Measurements from ENCODE around the gene SMARCC1. TPM values are rescaled to one million over a fixed set of nuclear protein-coding genes. Genes with fewer than 3 reads are reported as not detected.

SMARCC1 gene
- total RNA-seq, 1 experiment from 2014 or later: 130 TPM

DNA sequence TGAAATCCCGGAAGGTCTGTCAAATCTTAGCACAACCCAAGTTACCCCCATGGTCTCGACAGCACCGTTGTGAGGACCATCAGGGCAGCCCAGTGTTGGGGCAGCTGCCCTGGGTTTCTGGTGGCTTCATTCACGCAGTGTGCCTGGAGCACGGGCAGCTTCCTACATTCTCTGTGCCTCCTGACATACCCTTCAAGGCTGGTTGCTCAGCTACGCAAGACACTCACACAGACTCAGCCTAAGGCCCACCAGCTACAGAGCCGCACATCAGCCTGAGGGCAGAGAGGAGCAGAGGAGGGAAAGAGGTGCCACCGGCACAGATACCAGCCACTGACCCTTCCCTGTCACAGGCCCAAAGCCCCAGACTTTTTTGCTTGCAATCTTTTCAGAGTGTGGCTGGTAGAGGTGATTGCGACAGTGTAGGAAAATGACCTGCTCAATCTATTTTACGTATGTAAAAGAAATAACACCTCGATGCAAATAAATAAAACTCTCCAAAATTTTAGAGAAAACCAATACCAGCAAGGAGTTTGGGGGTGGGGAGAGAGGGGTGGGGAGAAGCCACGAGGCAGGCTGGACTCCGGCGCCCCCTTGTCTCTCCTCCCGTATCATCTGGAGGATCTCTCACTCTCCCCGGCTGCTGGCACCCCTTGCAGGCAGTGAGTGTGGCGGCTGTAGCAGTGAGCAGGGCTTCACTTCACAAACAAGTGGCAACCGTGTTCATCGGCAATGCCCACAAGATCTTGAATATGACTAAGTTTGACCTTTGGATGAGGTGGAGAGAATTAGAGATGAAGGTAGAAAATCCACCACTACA, 215.8 kb downstream of the SMARCC1 start:
- no peaks in the 10 kb centered on the region for H3K36me3 ChIP-seq (ENCODE audit: low read depth)
- no peak overlapping the region for H3K4me2 ChIP-seq
- BruUV-seq (replicated peaks): no TSS peak
- H4K20me1 ChIP-seq (ENCODE audit: insufficient read depth): no peaks in the 10 kb centered on the region
- no peak for TF ChIP-seq EZH2 (IDR thresholded peaks at IDR 0.05; ENCODE audit: low read depth)
- TF ChIP-seq, protein P1, sequence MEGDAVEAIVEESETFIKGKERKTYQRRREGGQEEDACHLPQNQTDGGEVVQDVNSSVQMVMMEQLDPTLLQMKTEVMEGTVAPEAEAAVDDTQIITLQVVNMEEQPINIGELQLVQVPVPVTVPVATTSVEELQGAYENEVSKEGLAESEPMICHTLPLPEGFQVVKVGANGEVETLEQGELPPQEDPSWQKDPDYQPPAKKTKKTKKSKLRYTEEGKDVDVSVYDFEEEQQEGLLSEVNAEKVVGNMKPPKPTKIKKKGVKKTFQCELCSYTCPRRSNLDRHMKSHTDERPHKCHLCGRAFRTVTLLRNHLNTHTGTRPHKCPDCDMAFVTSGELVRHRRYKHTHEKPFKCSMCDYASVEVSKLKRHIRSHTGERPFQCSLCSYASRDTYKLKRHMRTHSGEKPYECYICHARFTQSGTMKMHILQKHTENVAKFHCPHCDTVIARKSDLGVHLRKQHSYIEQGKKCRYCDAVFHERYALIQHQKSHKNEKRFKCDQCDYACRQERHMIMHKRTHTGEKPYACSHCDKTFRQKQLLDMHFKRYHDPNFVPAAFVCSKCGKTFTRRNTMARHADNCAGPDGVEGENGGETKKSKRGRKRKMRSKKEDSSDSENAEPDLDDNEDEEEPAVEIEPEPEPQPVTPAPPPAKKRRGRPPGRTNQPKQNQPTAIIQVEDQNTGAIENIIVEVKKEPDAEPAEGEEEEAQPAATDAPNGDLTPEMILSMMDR (conservative IDR thresholded peaks at IDR 0.05): no peak
- no peak overlapping the region for H3K27ac ChIP-seq
- intact Hi-C loops (cut with micrococcal nuclease; ENCODE audit: unreplicated experiment): no loop called here
- ChIA-PET CTCF (no interaction called here), POLR2A (ENCODE audit: unreplicated experiment) (no interaction called here)
- H3K9me2 ChIP-seq (ENCODE audit: insufficient read depth): no peaks in the 10 kb centered on the region
- H2AFZ ChIP-seq: no peak overlapping the region
- no peaks in the 10 kb centered on the region for H3F3A ChIP-seq (ENCODE audit: insufficient read depth, low read depth)
- H3K4me3 ChIP-seq: no peak overlapping the region
- H3K9me3 ChIP-seq (ENCODE audit: insufficient read depth, low read depth): no peaks in the 10 kb centered on the region
- no peaks in the 10 kb centered on the region for H3K79me2 ChIP-seq (ENCODE audit: low read depth)
- no peak for DNase-seq
- H3K4me1 ChIP-seq (replicated peaks; ENCODE audit: insufficient read depth): no peaks in the 10 kb centered on the region
- H3K27me3 ChIP-seq (ENCODE audit: insufficient read depth, low read depth): no peaks in the 10 kb centered on the region

DNA sequence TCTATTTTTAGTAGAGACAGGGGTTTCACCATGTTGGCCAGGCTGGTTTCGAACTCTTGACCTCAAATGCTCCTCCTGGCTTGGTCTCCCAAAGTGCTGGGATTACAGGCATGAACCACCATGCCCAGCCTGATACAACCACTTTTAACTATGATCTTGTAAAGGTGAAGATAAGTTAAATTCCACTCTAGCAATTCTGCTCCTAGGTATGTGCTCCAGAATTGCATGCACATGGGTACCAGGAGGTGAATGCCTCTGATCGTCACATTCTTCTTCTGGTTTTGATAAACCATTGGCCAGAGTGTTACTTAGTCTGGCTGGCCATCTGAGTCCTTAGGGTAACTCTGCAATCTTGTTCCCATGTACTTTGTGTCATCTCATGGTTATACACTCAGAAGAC, 225.3 kb downstream of the SMARCC1 start:
- Histone ChIP-seq H3K36me3 (ENCODE audit: low read depth) (no peaks in the 10 kb centered on the region), H3K27me3 (ENCODE audit: insufficient read depth, low read depth) (no peaks in the 10 kb centered on the region), H3F3A (ENCODE audit: insufficient read depth, low read depth) (no peaks in the 10 kb centered on the region), H3K4me2 (no peak overlapping the region), H3K79me2 (ENCODE audit: low read depth) (no peaks in the 10 kb centered on the region), H2AFZ (no peak overlapping the region), H4K20me1 (ENCODE audit: insufficient read depth) (no peaks in the 10 kb centered on the region), H3K9me3 (ENCODE audit: insufficient read depth, low read depth) (no peaks in the 10 kb centered on the region), H3K27ac (no peak overlapping the region), H3K4me1 (replicated peaks; ENCODE audit: insufficient read depth) (no peaks in the 10 kb centered on the region), H3K9me2 (ENCODE audit: insufficient read depth) (no peaks in the 10 kb centered on the region), H3K4me3 (no peak overlapping the region)
- ChIA-PET POLR2A (ENCODE audit: unreplicated experiment) (interaction anchor here (0.6 kb wide), 1 partner anchor 63 kb away, joined by 3 read pairs; no protein-coding TSS in a partner anchor), CTCF (no interaction called here)
- TF ChIP-seq EZH2 (IDR thresholded peaks at IDR 0.05; ENCODE audit: low read depth): no peak
- TF ChIP-seq, protein P1 (conservative IDR thresholded peaks at IDR 0.05): no peak
- no peak for DNase-seq
- no TSS peak for BruUV-seq (replicated peaks)
- intact Hi-C loops (cut with micrococcal nuclease; ENCODE audit: unreplicated experiment): no loop called here

DNA sequence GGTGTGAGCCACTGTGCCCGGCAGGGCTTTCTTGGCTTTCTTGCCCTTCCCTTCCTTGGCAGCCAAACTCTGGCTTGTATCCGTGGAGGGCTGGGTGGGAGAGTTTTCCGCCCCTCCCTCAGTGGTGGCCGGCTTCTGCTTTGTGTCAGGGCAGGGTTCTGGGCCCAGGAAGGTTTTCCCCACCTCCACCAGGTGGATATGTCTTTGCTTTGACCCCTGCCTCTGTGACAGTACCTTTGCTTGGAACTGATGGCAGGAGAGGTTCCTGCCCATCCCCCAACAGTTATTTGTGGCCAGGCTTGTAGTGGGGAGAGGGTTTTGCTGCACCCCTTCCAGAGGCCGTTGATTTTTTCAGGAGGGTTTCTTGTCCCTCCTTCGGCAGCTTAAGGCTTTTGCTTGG, 227.4 kb downstream of the SMARCC1 start:
- intact Hi-C loops (cut with micrococcal nuclease; ENCODE audit: unreplicated experiment): no loop called here
- POLR2A ChIA-PET (ENCODE audit: unreplicated experiment): no interaction called here

More for the DNA sequence above, 227.4 kb downstream of the SMARCC1 start:
- TF ChIP-seq, protein P1 (conservative IDR thresholded peaks at IDR 0.05): no peak
- TF ChIP-seq EZH2 (IDR thresholded peaks at IDR 0.05; ENCODE audit: low read depth): no peak
- no TSS peak for BruUV-seq (replicated peaks)
- no peaks in the 10 kb centered on the region for H3K9me3 ChIP-seq (ENCODE audit: insufficient read depth, low read depth)
- no peaks in the 10 kb centered on the region for H3F3A ChIP-seq (ENCODE audit: insufficient read depth, low read depth)
- H3K9me2 ChIP-seq (ENCODE audit: insufficient read depth): no peaks in the 10 kb centered on the region
- H3K4me1 ChIP-seq (replicated peaks; ENCODE audit: insufficient read depth): no peaks in the 10 kb centered on the region
- H3K79me2 ChIP-seq (ENCODE audit: low read depth): no peaks in the 10 kb centered on the region
- H3K36me3 ChIP-seq (ENCODE audit: low read depth): no peaks in the 10 kb centered on the region
- CTCF ChIA-PET: no interaction called here
- H3K4me2 ChIP-seq: no peak overlapping the region
- H3K27me3 ChIP-seq (ENCODE audit: insufficient read depth, low read depth): no peaks in the 10 kb centered on the region
- H4K20me1 ChIP-seq (ENCODE audit: insufficient read depth): no peaks in the 10 kb centered on the region
- DNase-seq: no peak
- no peak overlapping the region for H3K27ac ChIP-seq
- H2AFZ ChIP-seq: no peak overlapping the region
- no peak overlapping the region for H3K4me3 ChIP-seq

Measured in PC-9 (cell line).